ENCODE data around the gene AFF2. TPM values are rescaled to one million over a fixed set of nuclear protein-coding genes. Genes with fewer than 3 reads are reported as not detected.
A peak's percentile ranks its signal among the peaks of the same experiment; 100 is the strongest.

Gene AFF2
- 0.06 TPM for polyA plus RNA-seq (2012; ENCODE audit: missing spikeins)

- FAIRE-seq (no peak), DNase-seq (ENCODE audit: insufficient read length) (peak; percentile 13)
- TF ChIP-seq TAF1 (IDR thresholded peaks at IDR 0.05; ENCODE audit: borderline replicate concordance, low read depth, low read length) (no peak), POLR2AphosphoS5 (IDR thresholded peaks at IDR 0.05; ENCODE audit: low read depth, low read length) (no peak), POLR2A (IDR thresholded peaks at IDR 0.05; ENCODE audit: low read depth, low read length) (no peak)
These were observed at the start of gene AFF2 for GRCh38 chrX:148500423-148501385. AFF2 (plus strand) TSS chrX:148500617; CDS start chrX:148501098, 481 bp downstream.

- DNase-seq (ENCODE audit: insufficient read length) (no peak), FAIRE-seq (no peak)
- TF ChIP-seq TAF1 (IDR thresholded peaks at IDR 0.05; ENCODE audit: borderline replicate concordance, low read depth, low read length), result no peak
- TF ChIP-seq POLR2AphosphoS5 (IDR thresholded peaks at IDR 0.05; ENCODE audit: low read depth, low read length), result no peak
- no peak for TF ChIP-seq POLR2A (IDR thresholded peaks at IDR 0.05; ENCODE audit: low read depth, low read length)
These were observed 43.1 kb upstream of the AFF2 start for GRCh38 chrX:148457279-148457678.

- FAIRE-seq (peak; percentile 76), DNase-seq (ENCODE audit: insufficient read length) (no peak)
- TF ChIP-seq POLR2A (IDR thresholded peaks at IDR 0.05; ENCODE audit: low read depth, low read length) (no peak), TAF1 (IDR thresholded peaks at IDR 0.05; ENCODE audit: borderline replicate concordance, low read depth, low read length) (no peak), POLR2AphosphoS5 (IDR thresholded peaks at IDR 0.05; ENCODE audit: low read depth, low read length) (no peak)
These were observed 41.1 kb upstream of the AFF2 start for GRCh38 chrX:148459343-148459742.

GRCh38 chrX:148466292-148466691, 34.1 kb upstream of the AFF2 start:
- DNase-seq (ENCODE audit: insufficient read length), result no peak
- TF ChIP-seq POLR2AphosphoS5 (IDR thresholded peaks at IDR 0.05; ENCODE audit: low read depth, low read length) (no peak), POLR2A (IDR thresholded peaks at IDR 0.05; ENCODE audit: low read depth, low read length) (no peak), TAF1 (IDR thresholded peaks at IDR 0.05; ENCODE audit: borderline replicate concordance, low read depth, low read length) (no peak)
- FAIRE-seq, result no peak

- no peak for TF ChIP-seq POLR2AphosphoS5 (IDR thresholded peaks at IDR 0.05; ENCODE audit: low read depth, low read length)
- no peak for TF ChIP-seq POLR2A (IDR thresholded peaks at IDR 0.05; ENCODE audit: low read depth, low read length)
- TF ChIP-seq TAF1 (IDR thresholded peaks at IDR 0.05; ENCODE audit: borderline replicate concordance, low read depth, low read length), result no peak
- DNase-seq (ENCODE audit: insufficient read length) (no peak), FAIRE-seq (no peak)
These were observed 30.1 kb upstream of the AFF2 start for GRCh38 chrX:148470324-148470723.

- DNase-seq (ENCODE audit: insufficient read length) (no peak), FAIRE-seq (no peak)
- TF ChIP-seq TAF1 (IDR thresholded peaks at IDR 0.05; ENCODE audit: borderline replicate concordance, low read depth, low read length), result no peak
- no peak for TF ChIP-seq POLR2AphosphoS5 (IDR thresholded peaks at IDR 0.05; ENCODE audit: low read depth, low read length)
- no peak for TF ChIP-seq POLR2A (IDR thresholded peaks at IDR 0.05; ENCODE audit: low read depth, low read length)
These were observed 26.4 kb upstream of the AFF2 start for GRCh38 chrX:148474030-148474429.

- FAIRE-seq (no peak), DNase-seq (ENCODE audit: insufficient read length) (no peak)
- TF ChIP-seq POLR2A (IDR thresholded peaks at IDR 0.05; ENCODE audit: low read depth, low read length) (no peak), POLR2AphosphoS5 (IDR thresholded peaks at IDR 0.05; ENCODE audit: low read depth, low read length) (no peak), TAF1 (IDR thresholded peaks at IDR 0.05; ENCODE audit: borderline replicate concordance, low read depth, low read length) (no peak)
These were observed 8.4 kb upstream of the AFF2 start for GRCh38 chrX:148492057-148492456.

GRCh38 chrX:148495176-148495575, 5.2 kb upstream of the AFF2 start:
- FAIRE-seq, result no peak
- DNase-seq (ENCODE audit: insufficient read length), result no peak
- TF ChIP-seq POLR2A (IDR thresholded peaks at IDR 0.05; ENCODE audit: low read depth, low read length), result no peak
- no peak for TF ChIP-seq POLR2AphosphoS5 (IDR thresholded peaks at IDR 0.05; ENCODE audit: low read depth, low read length)
- no peak for TF ChIP-seq TAF1 (IDR thresholded peaks at IDR 0.05; ENCODE audit: borderline replicate concordance, low read depth, low read length)

GRCh38 chrX:148498067-148498466, 2.4 kb upstream of the AFF2 start:
- no peak for TF ChIP-seq POLR2AphosphoS5 (IDR thresholded peaks at IDR 0.05; ENCODE audit: low read depth, low read length)
- TF ChIP-seq POLR2A (IDR thresholded peaks at IDR 0.05; ENCODE audit: low read depth, low read length), result no peak
- no peak for TF ChIP-seq TAF1 (IDR thresholded peaks at IDR 0.05; ENCODE audit: borderline replicate concordance, low read depth, low read length)
- FAIRE-seq (no peak), DNase-seq (ENCODE audit: insufficient read length) (no peak)

GRCh38 chrX:148499638-148500422, 587 bp upstream of the AFF2 start:
- TF ChIP-seq POLR2AphosphoS5 (IDR thresholded peaks at IDR 0.05; ENCODE audit: low read depth, low read length), result no peak
- TF ChIP-seq TAF1 (IDR thresholded peaks at IDR 0.05; ENCODE audit: borderline replicate concordance, low read depth, low read length), result no peak
- no peak for TF ChIP-seq POLR2A (IDR thresholded peaks at IDR 0.05; ENCODE audit: low read depth, low read length)
- DNase-seq (ENCODE audit: insufficient read length), result no peak
- FAIRE-seq, result no peak

- FAIRE-seq (no peak), DNase-seq (ENCODE audit: insufficient read length) (no peak)
- TF ChIP-seq POLR2AphosphoS5 (IDR thresholded peaks at IDR 0.05; ENCODE audit: low read depth, low read length), result no peak
- TF ChIP-seq TAF1 (IDR thresholded peaks at IDR 0.05; ENCODE audit: borderline replicate concordance, low read depth, low read length), result no peak
- no peak for TF ChIP-seq POLR2A (IDR thresholded peaks at IDR 0.05; ENCODE audit: low read depth, low read length)
These were observed 1.1 kb downstream of the AFF2 start for GRCh38 chrX:148501386-148502066.

All from GM12892 (cell line).